PC-9 (cell line): ENCODE results near the gene DUSP14.

Experiments used
- EZH2 ChIP-seq: fragments of 200-600 bp; sonication (generic); IDR thresholded peaks from 2 replicates; pipeline ENCODE4 v1.8.0; 2017; ENCODE audit warnings: antibody characterized with exemption, low read depth
- TF ChIP-seq, protein P1 (sequence below): fragments of 200-600 bp; sonication (generic); conservative IDR thresholded peaks from 2 replicates; pipeline ENCODE4 v1.6.1; 2017; ENCODE audit warnings: mixed run types, antibody characterized with exemption, mild to moderate bottlenecking, moderate library complexity

GRCh38 chr17:37485938-37486570 is 3.6 kb upstream of the DUSP14 start:
- TF ChIP-seq, protein P1, sequence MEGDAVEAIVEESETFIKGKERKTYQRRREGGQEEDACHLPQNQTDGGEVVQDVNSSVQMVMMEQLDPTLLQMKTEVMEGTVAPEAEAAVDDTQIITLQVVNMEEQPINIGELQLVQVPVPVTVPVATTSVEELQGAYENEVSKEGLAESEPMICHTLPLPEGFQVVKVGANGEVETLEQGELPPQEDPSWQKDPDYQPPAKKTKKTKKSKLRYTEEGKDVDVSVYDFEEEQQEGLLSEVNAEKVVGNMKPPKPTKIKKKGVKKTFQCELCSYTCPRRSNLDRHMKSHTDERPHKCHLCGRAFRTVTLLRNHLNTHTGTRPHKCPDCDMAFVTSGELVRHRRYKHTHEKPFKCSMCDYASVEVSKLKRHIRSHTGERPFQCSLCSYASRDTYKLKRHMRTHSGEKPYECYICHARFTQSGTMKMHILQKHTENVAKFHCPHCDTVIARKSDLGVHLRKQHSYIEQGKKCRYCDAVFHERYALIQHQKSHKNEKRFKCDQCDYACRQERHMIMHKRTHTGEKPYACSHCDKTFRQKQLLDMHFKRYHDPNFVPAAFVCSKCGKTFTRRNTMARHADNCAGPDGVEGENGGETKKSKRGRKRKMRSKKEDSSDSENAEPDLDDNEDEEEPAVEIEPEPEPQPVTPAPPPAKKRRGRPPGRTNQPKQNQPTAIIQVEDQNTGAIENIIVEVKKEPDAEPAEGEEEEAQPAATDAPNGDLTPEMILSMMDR, result no peak
- TF ChIP-seq EZH2, result no peak
